HG02840 (cell line): Measurements from ENCODE around the gene ZBTB12.

Experiments
- ATAC-seq: cut with Tn5 transposase; IDR thresholded peaks from one replicate; pipeline ENCODE4 v1.9.1; 2021; ENCODE audit warnings: mild to moderate bottlenecking, moderate library complexity, moderate number of reproducible peaks; ENCODE audit not compliant: unreplicated experiment, low FRiP score

The ZBTB12 gene

DNA sequence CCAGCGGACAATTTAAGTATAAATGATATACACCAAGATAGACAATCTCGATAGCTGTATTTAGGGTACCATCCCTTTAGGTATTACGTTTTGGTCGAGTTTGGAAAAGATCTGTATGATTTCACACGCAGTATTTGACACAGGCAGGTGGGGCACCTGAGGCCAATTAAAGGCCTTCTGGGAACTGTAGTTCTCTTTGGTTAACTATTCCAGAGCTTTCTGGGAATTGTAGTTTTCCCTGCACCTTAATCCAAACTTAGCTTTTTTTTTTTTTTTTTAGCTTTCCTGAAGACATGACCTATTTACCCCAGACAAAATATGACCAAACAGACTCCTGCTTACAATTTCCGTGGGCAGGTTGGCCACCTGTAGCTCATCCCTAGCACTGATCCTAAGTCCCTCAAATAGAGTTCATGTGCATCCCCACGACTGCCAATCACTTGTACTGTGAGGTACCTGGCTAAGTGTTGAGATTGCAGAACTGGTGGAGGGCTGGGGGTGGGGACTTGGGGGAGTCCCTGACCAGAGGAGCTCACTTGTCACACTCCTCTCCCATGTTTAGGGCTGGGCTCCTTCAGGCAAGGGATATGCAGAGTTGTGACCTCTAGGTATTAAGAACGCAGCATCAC is 3.4 kb downstream of the ZBTB12 start:
- no peak for ATAC-seq

- ATAC-seq, result peak; percentile 49
Measured at GRCh38 chr6:31897612-31898382, 4.1 kb downstream of the ZBTB12 start, which contains the start of gene EHMT2. TSS of gene EHMT2 (minus strand) at chr6:31897698. CDS start at chr6:31897677, 21 bp downstream.

DNA sequence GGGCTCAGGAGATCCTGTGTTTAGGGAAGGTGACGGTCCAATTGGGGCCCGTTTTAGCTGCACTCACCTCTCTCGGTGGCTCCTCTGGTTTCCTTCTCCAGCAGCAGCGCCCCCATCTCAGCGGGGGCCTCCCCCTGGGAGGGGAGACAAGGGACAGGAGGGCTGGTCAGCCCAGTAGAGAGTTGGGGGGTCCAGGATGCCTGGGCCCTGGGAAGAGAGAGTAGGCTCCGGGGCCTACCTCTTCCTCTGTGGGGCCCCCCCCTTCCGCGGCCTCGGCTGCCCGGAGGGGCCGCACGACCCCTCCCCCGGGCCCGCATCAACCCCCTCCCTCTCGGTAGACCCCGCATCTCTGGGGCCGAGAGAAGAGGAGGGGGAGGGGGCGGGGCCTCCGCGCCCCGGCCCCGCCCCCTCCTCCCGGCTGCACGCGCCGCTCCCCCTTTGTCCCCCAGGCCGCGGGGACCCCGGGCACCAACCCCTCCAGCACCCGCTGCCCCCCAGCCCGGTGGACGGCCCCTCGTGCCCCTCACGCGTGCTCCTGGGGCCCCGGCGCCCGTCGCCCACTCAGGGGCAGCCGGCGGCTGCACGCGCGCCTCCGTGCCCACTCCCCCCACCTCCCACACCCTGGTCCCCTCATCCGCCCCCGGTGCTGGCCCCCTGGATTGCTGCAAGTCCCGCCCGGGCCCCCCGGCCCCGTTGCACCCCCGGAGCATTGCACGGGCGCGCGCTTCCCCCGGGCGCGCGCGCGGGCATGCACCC is 4.9 kb downstream of the ZBTB12 start:
- no peak for ATAC-seq

DNA sequence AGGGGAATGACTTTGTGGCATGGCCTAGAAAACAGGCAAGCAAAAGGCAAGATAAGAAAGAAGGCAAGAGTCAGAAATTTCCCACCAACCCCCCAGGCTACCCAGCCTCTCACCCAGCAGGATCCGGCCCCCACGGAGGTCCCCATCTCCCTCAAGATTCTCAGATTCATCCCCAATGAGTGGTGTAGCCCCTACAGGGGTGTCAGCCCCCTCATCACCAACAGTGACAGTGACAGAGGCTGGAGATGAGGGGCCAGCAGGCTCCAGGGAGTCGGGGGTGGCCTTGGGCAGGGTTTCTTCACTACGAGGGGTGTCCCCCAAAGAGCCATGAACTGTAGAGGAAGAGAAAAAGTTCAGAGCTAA is 5.4 kb downstream of the ZBTB12 start:
- ATAC-seq, result no peak

GRCh38 chr6:31892821-31893220 is 9.1 kb downstream of the ZBTB12 start:
- no peak for ATAC-seq

DNA sequence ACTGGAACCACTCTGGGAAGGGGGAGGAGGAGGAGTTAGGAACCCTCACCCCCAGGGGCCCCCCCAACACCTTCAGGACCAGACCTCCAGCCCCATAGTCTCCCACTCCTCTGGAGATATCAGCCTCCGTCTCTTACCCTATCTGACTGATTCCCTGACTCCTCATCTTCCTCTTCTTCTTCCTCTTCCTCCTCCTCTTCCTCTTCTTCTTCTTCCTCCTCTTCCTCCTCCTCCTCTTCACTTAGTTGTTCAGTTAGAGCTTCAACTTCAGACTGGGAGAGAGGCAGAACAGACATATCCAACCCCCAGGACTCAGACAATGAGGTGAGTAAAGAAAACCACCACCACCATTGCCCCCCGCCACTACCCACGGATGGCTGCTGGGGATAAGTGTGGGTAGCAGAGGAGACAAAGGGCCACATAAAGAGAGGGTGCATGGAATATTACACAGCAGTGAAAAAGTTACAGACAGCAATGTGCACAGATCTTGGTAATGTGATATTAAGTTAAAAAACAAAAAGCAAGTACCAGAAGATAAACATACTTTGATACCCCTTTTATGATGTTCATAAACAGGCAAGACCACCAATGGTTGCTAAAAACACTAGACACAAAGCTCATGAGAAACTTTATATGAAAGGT is 12.4 kb downstream of the ZBTB12 start:
- ATAC-seq, result no peak

DNA sequence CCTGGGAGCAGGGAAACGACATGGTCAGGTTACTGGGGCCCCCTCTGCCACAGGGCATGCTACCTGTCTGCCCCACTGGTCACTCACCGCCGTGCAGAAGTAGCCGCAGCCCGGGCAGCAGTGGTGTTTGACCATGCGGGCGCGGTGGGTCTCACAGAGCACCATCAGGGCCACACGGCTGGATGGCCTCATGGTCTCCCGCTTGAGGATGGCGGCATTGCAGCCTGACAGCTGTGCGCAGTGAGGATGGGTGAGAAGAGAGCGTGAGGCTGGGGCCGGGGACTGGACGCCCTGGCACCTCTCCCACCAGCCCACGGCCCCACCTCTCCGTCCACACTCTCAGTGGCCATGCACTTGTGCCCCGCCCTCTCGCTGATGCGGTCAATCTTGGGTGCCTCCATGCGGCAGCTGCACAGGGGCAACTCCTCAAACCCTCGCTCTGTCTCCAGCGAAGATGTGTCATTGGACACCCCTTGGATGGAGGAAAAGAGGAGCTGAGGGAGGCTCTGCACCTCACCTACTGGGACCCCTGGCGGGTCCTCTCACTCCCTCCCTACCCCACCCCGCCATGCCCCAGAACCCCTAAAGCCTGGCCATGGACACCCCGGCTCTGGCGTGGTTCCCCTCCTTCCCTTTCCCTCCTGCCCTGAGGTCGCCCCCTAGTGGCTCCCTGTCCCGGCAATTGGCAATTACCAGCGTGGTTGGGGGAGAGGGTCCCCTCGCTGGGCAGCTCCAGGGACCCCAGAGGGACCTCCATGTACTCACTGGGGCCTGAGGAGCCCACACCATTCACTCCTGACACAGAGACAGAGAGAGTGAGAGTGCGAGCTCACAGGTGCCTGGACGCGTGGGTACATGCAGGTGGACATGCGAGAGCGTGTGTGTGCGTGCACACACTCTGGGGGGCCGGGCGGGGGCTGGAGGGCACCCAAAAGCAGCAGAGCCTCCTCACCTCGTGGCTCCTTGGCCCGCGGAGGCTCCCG is 13.3 kb downstream of the ZBTB12 start:
- no peak for ATAC-seq

GRCh38 chr6:31887173-31888007 is 14.5 kb downstream of the ZBTB12 start:
- ATAC-seq, result no peak

DNA sequence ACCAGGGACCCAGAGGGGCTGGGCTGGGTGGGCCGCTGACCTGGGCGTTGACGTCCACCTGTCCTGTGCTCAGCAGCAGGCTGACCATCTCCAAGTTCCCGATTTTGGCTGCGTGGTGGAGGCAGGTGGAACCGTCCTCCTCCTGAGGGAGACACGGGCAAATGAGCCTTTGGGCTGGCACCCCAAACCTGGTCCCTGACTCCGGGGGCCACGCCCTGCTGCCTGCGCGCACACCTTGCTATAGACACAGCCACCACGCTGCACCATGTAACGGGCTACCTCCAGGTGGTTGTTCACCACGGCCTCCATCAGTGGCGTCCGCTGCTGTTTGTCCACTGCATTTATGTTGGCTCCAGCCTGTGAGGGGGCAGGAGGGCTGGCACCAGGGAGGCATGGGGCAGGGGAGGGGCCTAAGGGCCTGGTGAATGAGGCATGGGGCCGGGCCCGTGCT is 15.3 kb downstream of the ZBTB12 start:
- no peak for ATAC-seq

- no peak for ATAC-seq
Measured at GRCh38 chr6:31884528-31885035, 17.3 kb downstream of the ZBTB12 start.

DNA sequence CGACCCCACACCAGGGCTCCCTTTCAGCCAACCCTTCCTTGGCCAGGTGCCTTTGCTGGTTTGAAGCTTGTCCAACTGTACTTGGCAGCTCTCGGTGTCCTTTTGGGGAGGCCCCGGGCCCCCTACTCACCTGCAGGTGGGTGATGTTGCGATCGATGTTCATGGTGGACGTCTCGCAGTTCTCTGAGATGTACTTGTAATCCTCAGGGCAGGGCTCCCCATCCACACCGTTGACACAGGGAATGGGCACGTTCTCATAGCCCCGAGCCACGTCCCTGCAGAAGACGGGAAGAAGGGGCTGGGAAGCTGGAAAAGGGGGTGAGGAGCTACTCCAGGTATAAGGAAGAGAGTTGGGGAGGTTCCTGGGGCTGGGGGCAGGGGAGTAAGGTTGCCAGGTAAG is 18.2 kb downstream of the ZBTB12 start:
- ATAC-seq, result no peak

DNA sequence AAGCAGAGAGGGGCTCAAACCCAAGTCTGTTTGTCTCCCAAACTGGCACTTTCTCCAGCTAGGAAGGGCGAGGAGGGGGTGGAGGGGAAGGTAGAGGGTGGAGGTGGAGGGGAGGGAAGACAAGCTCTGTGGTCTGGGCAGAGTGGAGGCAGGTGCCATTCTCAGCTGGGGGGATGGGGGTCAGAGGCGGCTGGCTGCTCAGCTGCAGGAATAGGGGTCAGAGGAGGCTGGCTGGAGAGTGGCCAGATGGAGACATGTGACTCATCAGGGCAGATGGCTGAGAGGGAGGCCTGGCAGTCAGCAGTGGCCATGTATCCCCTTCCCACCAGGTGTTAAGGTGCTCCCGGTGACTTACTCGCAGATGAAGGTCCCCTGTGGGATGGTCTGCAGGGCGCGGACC is 19.5 kb downstream of the ZBTB12 start:
- ATAC-seq, result no peak

DNA sequence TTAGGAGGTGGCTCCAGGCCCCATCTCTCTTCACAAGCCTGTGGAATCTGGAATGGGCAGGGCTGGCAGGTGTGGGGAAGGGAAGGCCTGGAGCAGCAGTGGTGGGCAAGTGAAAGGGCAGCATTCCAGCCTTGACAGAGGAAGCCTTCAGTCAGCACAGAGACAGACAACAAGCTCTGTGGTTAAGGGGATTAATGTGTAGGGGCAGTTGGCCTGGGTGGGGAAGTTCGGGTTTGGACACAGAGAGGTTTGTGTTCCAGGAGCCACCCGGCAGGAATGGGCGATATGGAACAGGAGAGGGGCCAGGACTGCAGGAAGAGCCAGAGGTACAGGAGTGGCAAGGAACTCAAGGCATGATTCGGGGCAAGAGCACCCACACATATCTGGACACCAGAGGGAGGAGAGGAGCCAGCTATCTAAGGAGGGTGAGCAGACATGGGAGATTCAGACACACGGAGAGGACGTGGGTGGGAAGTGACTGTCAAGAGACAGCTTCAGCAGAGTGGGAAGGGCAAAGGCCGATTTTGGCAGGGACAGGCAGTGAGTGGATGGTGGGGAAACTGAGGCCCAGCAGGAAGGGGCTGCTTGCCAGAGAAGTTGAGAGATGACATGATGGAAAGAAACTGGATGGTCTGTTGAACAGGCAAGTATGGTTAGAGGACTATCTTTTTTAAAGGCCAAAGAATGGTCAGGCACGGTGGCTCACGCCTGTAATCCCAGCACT is 20.6 kb downstream of the ZBTB12 start:
- ATAC-seq, result no peak

GRCh38 chr6:31880616-31881015 is 21.3 kb downstream of the ZBTB12 start:
- no peak for ATAC-seq

DNA sequence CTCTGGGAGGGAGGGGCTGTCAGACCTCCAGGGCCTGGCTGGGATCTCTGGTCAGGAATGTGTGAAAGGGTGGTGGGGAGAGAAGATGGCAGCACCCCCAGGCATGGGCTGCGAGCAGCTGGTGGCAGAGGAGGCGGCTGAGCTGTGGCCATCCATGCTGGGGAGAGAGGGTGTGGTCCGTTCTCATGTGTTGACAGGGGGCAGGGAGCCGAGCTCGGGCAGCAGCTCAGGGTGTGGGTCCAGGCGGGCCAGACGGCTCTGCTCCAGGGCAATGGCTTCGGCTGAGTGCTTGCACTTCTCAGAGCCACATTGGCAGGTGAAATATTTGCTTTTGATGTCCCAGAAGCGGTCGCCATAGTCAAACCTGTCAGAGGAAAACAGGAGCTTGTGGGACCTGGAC is 22.0 kb downstream of the ZBTB12 start:
- ATAC-seq, result no peak

- ATAC-seq, result no peak
Measured at GRCh38 chr6:31879143-31879542, 22.7 kb downstream of the ZBTB12 start.

- ATAC-seq, result no peak
Measured at GRCh38 chr6:31878726-31879125, 23.2 kb downstream of the ZBTB12 start, which contains the start of gene SLC44A4. TSS of gene SLC44A4 (minus strand) at chr6:31878997. CDS start at chr6:31878980, 17 bp downstream.

- ATAC-seq, result no peak
Measured at GRCh38 chr6:31878222-31878621, 23.7 kb downstream of the ZBTB12 start.
